Measurements from ENCODE around the gene GTF2H3.
"Not testable (repeated sequence)": the region's sequence is repeated elsewhere in the genome, so short reads cannot be mapped to it uniquely, and the experiment has no call there.

The GTF2H3 gene

GRCh38 chr12:123633379-123634141 lies at the start of gene GTF2H3, which contains the start of gene EIF2B1:
Gene GTF2H3 (plus strand): TSS chr12:123633829. CDS start chr12:123633860, 31 bp downstream.
Gene EIF2B1 (minus strand): TSS chr12:123633686. CDS start chr12:123633557, 129 bp downstream.
- peak; percentile 97 for DNase-seq

- no peak for DNase-seq
Measured at GRCh38 chr12:123591702-123592481, 41.7 kb upstream of the GTF2H3 start.

- DNase-seq: no peak
Measured at GRCh38 chr12:123595729-123596128, 37.9 kb upstream of the GTF2H3 start.

GRCh38 chr12:123597100-123597499 lies 36.5 kb upstream of the GTF2H3 start:
- DNase-seq: no peak

- DNase-seq: no peak
Measured at GRCh38 chr12:123598522-123598921, 35.1 kb upstream of the GTF2H3 start.

GRCh38 chr12:123599310-123599709 lies 34.3 kb upstream of the GTF2H3 start:
- DNase-seq: no peak

GRCh38 chr12:123599721-123600120 lies 33.9 kb upstream of the GTF2H3 start:
- DNase-seq: no peak

GRCh38 chr12:123601602-123602489 lies 31.8 kb upstream of the GTF2H3 start, which contains the start of gene DDX55:
Gene DDX55 (plus strand): TSS chr12:123602099. CDS start chr12:123602149, 50 bp downstream.
- DNase-seq: peak; percentile 86

GRCh38 chr12:123602651-123603195 lies 30.9 kb upstream of the GTF2H3 start:
- DNase-seq: no peak

GRCh38 chr12:123603495-123603894 lies 30.1 kb upstream of the GTF2H3 start:
- not testable (repeated sequence) for DNase-seq

- DNase-seq: no peak
Measured at GRCh38 chr12:123607756-123608155, 25.9 kb upstream of the GTF2H3 start.

- DNase-seq: no peak
Measured at GRCh38 chr12:123608182-123608581, 25.4 kb upstream of the GTF2H3 start.

- DNase-seq: no peak
Measured at GRCh38 chr12:123614110-123614509, 19.5 kb upstream of the GTF2H3 start.

GRCh38 chr12:123614531-123614930 lies 19.1 kb upstream of the GTF2H3 start:
- no peak for DNase-seq

GRCh38 chr12:123617144-123617543 lies 16.5 kb upstream of the GTF2H3 start:
- no peak for DNase-seq

GRCh38 chr12:123617580-123617979 lies 16.0 kb upstream of the GTF2H3 start:
- no peak for DNase-seq

GRCh38 chr12:123621101-123621500 lies 12.5 kb upstream of the GTF2H3 start:
- no peak for DNase-seq

- no peak for DNase-seq
Measured at GRCh38 chr12:123621619-123622530, 11.8 kb upstream of the GTF2H3 start.

GRCh38 chr12:123634142-123634561 lies 523 bp downstream of the GTF2H3 start:
- DNase-seq: no peak

GRCh38 chr12:123643911-123644310 lies 10.3 kb downstream of the GTF2H3 start:
- DNase-seq: no peak

- DNase-seq: no peak
Measured at GRCh38 chr12:123645380-123645779, 11.8 kb downstream of the GTF2H3 start.
